IMR-90 (cell line): ENCODE results near the gene SHISAL1. TPM values are rescaled to one million over a fixed set of nuclear protein-coding genes. Genes with fewer than 3 reads are reported as not detected.
A peak's percentile ranks its signal among the peaks of the same experiment; 100 is the strongest.

Experiments
- ATAC-seq: fragments of 200-7000 bp; cut with Tn5 transposase; 2 replicates; pipeline ENCODE4 v1.9.1; 2020; ENCODE audit warnings: low read depth, mild to moderate bottlenecking, moderate library complexity
- BruUV-seq: library from RNA; stranded (reverse); fragments of 400-500 nt; replicated peaks from 2 replicates; lab custom pipeline; 2021; lab: Mats Ljungman, UMichigan
- CTCF ChIA-PET: fragments of 300-600 bp; formaldehyde crosslinking; extraction: SDS; loops from one replicate; lab custom pipeline; 2021; ENCODE audit warnings: antibody characterized with exemption; lab: Yijun Ruan, JAX
- POLR2A ChIA-PET: fragments of 300-600 bp; sonication (Branson Sonifier 250); formaldehyde crosslinking; loops from one replicate; lab custom pipeline; 2022; ENCODE audit warnings: antibody characterized with exemption; ENCODE audit not compliant: unreplicated experiment; lab: Charles Lee
- DNase-seq: peaks from one replicate; pipeline ENCODE4 v3.0.0; 2013
- H2AFZ ChIP-seq: replicated peaks from 2 replicates; pipeline ENCODE3; 2013; ENCODE audit warnings: low read length, mild to moderate bottlenecking; ENCODE audit not compliant: poor library complexity
- H2AK5ac ChIP-seq: 2 replicates; pipeline ENCODE4 v1.6.1; 2013; ENCODE audit warnings: low read depth, low read length, inconsistent platforms
- H2AK9ac ChIP-seq: replicated peaks from 2 replicates; pipeline ENCODE3; 2013; ENCODE audit warnings: mild to moderate bottlenecking, low read depth, low read length, moderate library complexity; ENCODE audit not compliant: poor library complexity
- H2BK120ac ChIP-seq: 2 replicates; pipeline ENCODE4 v1.6.1; 2013; ENCODE audit warnings: low read depth, low read length, inconsistent platforms
- H2BK15ac ChIP-seq: 3 replicates; pipeline ENCODE4 v1.6.1; 2013; ENCODE audit warnings: low read depth, low read length, inconsistent platforms
- H2BK20ac ChIP-seq: 2 replicates; pipeline ENCODE4 v1.6.1; 2013; ENCODE audit warnings: low read depth, mild to moderate bottlenecking, inconsistent platforms, low read length, moderate library complexity
- H2BK5ac ChIP-seq: 2 replicates; pipeline ENCODE4 v1.6.1; 2013; ENCODE audit warnings: mild to moderate bottlenecking, low read depth, low read length, inconsistent platforms; ENCODE audit not compliant: poor library complexity, severe bottlenecking
- H3K14ac ChIP-seq: replicated peaks from 2 replicates; pipeline ENCODE4 v1.6.1; 2013; ENCODE audit warnings: low read depth, low read length, inconsistent platforms
- H3K18ac ChIP-seq: 2 replicates; pipeline ENCODE4 v1.6.1; 2013; ENCODE audit warnings: low read depth, low read length, control low read depth
- H3K23ac ChIP-seq: 2 replicates; pipeline ENCODE4 v1.6.1; 2013; ENCODE audit warnings: low read depth, low read length, inconsistent platforms
- H3K27ac ChIP-seq: 2 replicates; pipeline ENCODE4 v1.5.1; 2013; ENCODE audit warnings: mild to moderate bottlenecking, control low read depth, low read length; ENCODE audit not compliant: insufficient read depth
- H3K27me3 ChIP-seq: 2 replicates; pipeline ENCODE4 v1.6.1; 2013; ENCODE audit warnings: low read length; ENCODE audit not compliant: control insufficient read depth, insufficient read depth
- H3K36me3 ChIP-seq: 2 replicates; pipeline ENCODE4 v1.6.1; 2013; ENCODE audit warnings: low read length, mixed read lengths; ENCODE audit not compliant: control insufficient read depth, insufficient read depth
- H3K4ac ChIP-seq: 2 replicates; pipeline ENCODE4 v1.6.1; 2013; ENCODE audit warnings: low read depth, low read length, inconsistent platforms
- H3K4me1 ChIP-seq: 2 replicates; pipeline ENCODE4 v1.6.1; 2013; ENCODE audit warnings: low read length, mixed read lengths; ENCODE audit not compliant: control insufficient read depth, insufficient read depth
- H3K4me2 ChIP-seq: 2 replicates; pipeline ENCODE4 v1.6.1; 2013; ENCODE audit warnings: low read depth, mild to moderate bottlenecking, control low read depth, low read length, moderate library complexity
- H3K4me3 ChIP-seq: 2 replicates; pipeline ENCODE4 v1.5.1; 2013; ENCODE audit warnings: low read depth, mild to moderate bottlenecking, control low read depth, low read length, moderate library complexity; ENCODE audit not compliant: insufficient read depth
- H3K56ac ChIP-seq: 2 replicates; pipeline ENCODE4 v1.6.1; 2013; ENCODE audit warnings: low read length, inconsistent platforms; ENCODE audit not compliant: insufficient read depth; ENCODE audit errors: extremely low read depth
- H3K79me1 ChIP-seq, 2 experiments: 2 replicates each; pipeline ENCODE4 v1.6.1; 2013; ENCODE audit warnings: low read length in 2 of 2, inconsistent platforms in 1 of 2, low read depth in 1 of 2
- H3K9ac ChIP-seq: 2 replicates; pipeline ENCODE4 v1.6.1; 2013; ENCODE audit warnings: low read depth, low read length, control low read depth
- H3K9me1 ChIP-seq: 2 replicates; pipeline ENCODE4 v1.6.1; 2013; ENCODE audit warnings: low read length, inconsistent platforms; ENCODE audit not compliant: insufficient read depth
- H3K9me3 ChIP-seq: 2 replicates; pipeline ENCODE4 v1.6.1; 2013; ENCODE audit warnings: low read length; ENCODE audit not compliant: control insufficient read depth, insufficient read depth
- H4K20me1 ChIP-seq: 2 replicates; pipeline ENCODE4 v1.6.1; 2013; ENCODE audit warnings: low read length, inconsistent platforms; ENCODE audit not compliant: insufficient read depth
- H4K5ac ChIP-seq: 2 replicates; pipeline ENCODE4 v1.6.1; 2013; ENCODE audit warnings: mild to moderate bottlenecking, low read depth, low read length, control low read depth
- H4K8ac ChIP-seq, 2 experiments: 2 replicates each; pipeline ENCODE4 v1.6.1; 2013; ENCODE audit warnings: low read depth in 2 of 2, low read length in 2 of 2, control low read depth in 1 of 2, inconsistent platforms in 1 of 2
- H4K91ac ChIP-seq: 2 replicates; pipeline ENCODE4 v1.6.1; 2013; ENCODE audit warnings: low read depth, low read length, inconsistent platforms; ENCODE audit not compliant: insufficient read depth
- RCOR1 ChIP-seq: IDR thresholded peaks from 2 replicates; pipeline ENCODE4 v1.6.1; 2012; ENCODE audit warnings: mild to moderate bottlenecking, low read length, improper control_type of control experiment; ENCODE audit not compliant: insufficient replicate concordance
- WGBS, 2 experiments: methylation state at CpG; one replicate each; pipeline versions ENCODE4 v1.1.5 to v1.1.7; 2013; ENCODE audit warnings: missing lambda C conversion rate in 2 of 2; ENCODE audit not compliant: insufficient read length in 1 of 2; ENCODE audit errors: extremely low coverage in 2 of 2; 5-methylcytosine and 5-hydroxymethylcytosine counted together
- dilution Hi-C: fragments of 300-500 bp; cut with HindIII; formaldehyde crosslinking; loops from one replicate; pipeline ENCODE4 v1.14.3; 2018; ENCODE audit warnings: low sequenced_read_pairs; ENCODE audit not compliant: unreplicated experiment
- in situ Hi-C: fragments of 300-500 bp; cut with MboI; formaldehyde crosslinking; loops from 3 replicates; pipeline ENCODE4 v1.14.3; 2019; ENCODE audit warnings: low sequenced_read_pairs, inconsistent platforms, mixed read lengths
- intact Hi-C: fragments of 100-400 bp; cut with micrococcal nuclease; formaldehyde crosslinking; loops from 2 replicates; pipeline ENCODE4 v1.10.0; 2022
- polyA plus RNA-seq, 3 experiments: library from polyadenylated mRNA; depleted of rRNA; stranded (reverse); fragments of >200 nt; gene quantifications; 2 replicates each; pipeline ENCODE4 v1.2.3, GENCODE V29; 2012; ENCODE audit warnings: low replicate concordance in 1 of 3
- total RNA-seq: library from RNA; depleted of rRNA; stranded (reverse); fragments of >200 nt; gene quantifications from 2 replicates; pipeline ENCODE4 v1.2.3, GENCODE V29; 2012

The SHISAL1 gene
- total and polyA plus RNA-seq, 2 of the 4 experiments (the other 2 are of a cell fraction): 1.0 to 1.4 TPM

- Histone ChIP-seq H4K5ac (no peak overlapping the region), H2BK5ac (peak overlapping the region; percentile 93), H3K4me2 (no peak overlapping the region), H3K4ac (peak overlapping the region; percentile 6), H2AK9ac (no peak overlapping the region), H4K91ac (peak overlapping the region; percentile 15; the same call in 1 of the 2 replicates), H3K27ac (no peak overlapping the region), H3K56ac (no peak overlapping the region), H3K27me3 (peaks cover 4% of the 10 kb centered on the region; the same call in 1 of the 2 replicates), H2BK20ac (no peak overlapping the region), H2AFZ (peak overlapping the region; percentile 48), H3K18ac (no peak overlapping the region), H4K20me1 (0 out of 2 replicates have a peak, but pooled peaks cover 3% of the 10 kb centered on the region), H3K23ac (no peak overlapping the region), H3K36me3 (no peaks in the 10 kb centered on the region), H3K79me1 (no peaks in the 10 kb centered on the region), H3K9ac (no peak overlapping the region), H2BK15ac (peak overlapping the region; percentile 69; the same call in 2 of the 3 replicates), H4K8ac (peak overlapping the region in 1 of 2 experiments; percentile 54; a peak in 1 of 4 replicates), H3K9me1 (peaks cover 18% of the 10 kb centered on the region; the same call in 1 of the 2 replicates), H3K9me3 (no peaks in the 10 kb centered on the region), H3K4me1 (peaks cover 15% of the 10 kb centered on the region), H2BK120ac (no peak overlapping the region), H2AK5ac (peak overlapping the region; percentile 98), H3K14ac (no peak overlapping the region), H3K4me3 (no peak overlapping the region)
- POLR2A ChIA-PET: no interaction called here
- TF ChIP-seq RCOR1: no peak
- intact Hi-C loops: no loop called here
- BruUV-seq: no TSS peak
- CTCF ChIA-PET: interaction anchor here (1.0 kb wide), 1 partner anchor 342 kb away, joined by 3 read pairs; no protein-coding TSS in a partner anchor
- no peak for ATAC-seq
- in situ Hi-C loops: loop anchor here (10.0 kb wide), 1 partner anchor 341 kb away; no protein-coding TSS in a partner anchor
- dilution Hi-C loops: no loop called here
- DNase-seq: no peak
- WGBS, 2 experiments: 83% methylated on average over 4 of the region's 11 CpGs; no CpG with 5 or more reads in 1 of the 2 experiments
Measured at GRCh38 chr22:44335903-44336803, 23.4 kb upstream of the SHISAL1 start.
